ENCODE data around the gene CLPSL2. TPM values are rescaled to one million over a fixed set of nuclear protein-coding genes. Genes with fewer than 3 reads are reported as not detected.
"Not testable (repeated sequence)": the region's sequence is repeated elsewhere in the genome, so short reads cannot be mapped to it uniquely, and the experiment has no call there.

Gene CLPSL2, protein sequence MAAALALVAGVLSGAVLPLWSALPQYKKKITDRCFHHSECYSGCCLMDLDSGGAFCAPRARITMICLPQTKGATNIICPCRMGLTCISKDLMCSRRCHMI
- total RNA-seq (2014; rRNA removed; shearing (Covaris generic)) = 5.7 TPM in 1 of 2 replicates, not detected in the other

DNA sequence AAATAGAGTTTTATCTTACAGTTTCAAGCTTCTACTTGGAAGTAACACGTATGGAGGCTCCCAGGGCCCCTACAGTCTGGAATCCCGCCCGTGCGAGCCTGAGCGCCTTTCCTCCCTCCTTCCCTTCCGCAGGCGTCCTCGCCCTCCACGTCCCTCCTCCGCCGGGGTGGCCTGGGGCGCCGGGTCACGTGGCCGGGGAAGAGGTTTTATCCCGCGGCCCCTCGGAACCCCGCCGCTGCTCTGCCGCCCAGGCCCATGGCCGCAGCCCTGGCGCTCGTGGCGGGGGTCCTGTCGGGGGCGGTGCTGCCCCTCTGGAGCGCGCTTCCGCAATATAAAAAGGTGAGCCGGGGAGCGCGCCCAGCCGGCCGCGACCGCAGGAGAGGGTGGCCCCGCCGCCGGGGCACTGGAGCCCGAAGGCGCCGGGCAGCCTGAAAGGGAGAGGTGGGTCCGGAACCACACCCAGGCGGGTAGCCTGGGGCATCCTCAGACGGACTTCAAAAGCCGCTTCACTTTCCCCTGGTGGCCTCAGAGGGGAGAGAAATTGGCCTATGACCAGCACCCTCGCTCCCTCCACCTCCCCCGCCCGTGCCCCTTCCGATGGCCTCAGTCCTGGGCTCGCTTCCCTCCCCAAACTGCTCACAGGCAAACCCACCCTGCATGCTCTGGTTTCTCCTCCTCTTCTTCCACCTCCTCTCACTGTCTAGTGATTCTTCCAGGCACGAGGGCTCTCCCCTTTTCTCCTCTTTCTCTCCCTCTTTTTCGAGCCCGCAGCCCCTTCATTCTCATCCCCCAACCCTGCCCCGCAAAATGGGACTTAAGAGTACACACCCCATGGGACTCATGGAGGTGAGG is at the start of gene CLPSL2:
TSS of gene CLPSL2 (plus strand) at position 235 of the 852 bp plus-strand sequence. CDS start at position 256, 21 bp downstream.
- DNase-seq (ENCODE audit: low spot score) = no peak

DNA sequence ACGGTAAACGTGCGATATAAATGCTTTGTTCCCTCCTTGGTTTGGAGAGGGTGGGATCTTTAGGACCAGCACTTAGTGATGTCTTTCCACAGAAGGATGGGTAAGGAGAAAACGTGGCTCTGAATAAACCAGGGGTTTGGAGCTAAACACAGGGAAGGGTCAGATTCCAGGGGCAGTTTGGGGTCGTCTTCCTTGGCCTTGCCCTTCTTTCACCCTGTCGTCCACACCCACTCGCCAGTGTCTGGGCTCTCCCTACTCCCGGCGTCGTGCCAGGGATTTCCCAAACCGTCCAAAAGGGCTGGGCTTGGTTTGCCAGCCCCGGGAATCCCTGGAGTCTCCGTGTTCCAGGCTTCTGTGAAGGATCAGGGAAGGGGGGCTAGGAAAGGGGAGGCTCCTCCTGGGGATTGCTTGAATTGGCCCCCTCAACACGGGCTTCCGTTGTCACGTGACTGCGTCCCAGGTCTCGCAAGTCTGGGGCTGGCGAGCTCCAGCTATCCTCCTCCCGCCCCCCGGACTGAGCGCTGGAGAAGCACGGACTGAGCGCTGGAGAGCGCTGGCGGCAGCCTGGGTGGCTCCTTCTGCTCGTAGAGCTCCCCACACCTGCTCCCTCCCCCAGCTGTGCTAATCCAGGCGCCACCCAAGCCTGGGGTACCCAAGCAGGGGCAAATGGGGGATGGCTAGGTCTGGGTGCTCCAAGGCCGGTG is 49.0 kb upstream of the CLPSL2 start:
- DNase-seq (ENCODE audit: low spot score) = peak; percentile 74

DNA sequence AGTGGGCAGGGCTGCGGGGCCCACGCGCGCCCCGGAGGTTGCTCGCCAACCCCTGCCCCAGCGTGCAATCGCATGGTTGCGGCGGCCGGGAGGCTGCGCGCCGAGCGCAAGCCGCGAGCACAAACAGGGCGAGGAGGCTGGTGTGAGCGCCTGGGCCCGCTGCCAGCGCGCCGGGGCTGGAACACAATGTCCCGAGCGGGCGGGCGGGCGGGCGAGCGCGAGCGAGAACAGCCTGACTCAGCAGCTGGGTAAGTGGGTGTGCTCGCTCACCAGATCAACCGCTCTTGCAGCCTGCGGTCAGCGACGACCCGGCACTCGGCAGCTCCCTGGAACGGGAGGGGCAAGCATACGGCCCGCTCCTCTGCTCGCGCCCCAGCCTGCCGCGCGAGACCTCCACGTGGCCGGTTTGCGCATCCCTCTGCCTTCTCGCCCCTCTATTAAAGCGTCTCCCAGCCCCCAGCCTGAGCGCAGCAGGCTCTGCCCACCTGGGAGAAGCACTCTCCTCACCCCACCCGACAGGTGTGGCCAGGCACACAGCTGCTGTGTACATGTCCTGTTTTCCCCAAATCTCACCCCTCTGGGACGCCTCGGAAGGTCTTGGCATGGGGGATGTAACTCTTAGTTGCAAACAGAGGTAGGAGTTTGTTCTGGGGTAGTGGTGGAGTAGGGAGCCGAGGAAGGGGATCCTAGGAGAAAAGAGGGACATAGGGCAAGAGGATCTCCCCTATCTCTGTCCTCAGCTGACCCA is 48.3 kb upstream of the CLPSL2 start:
- peak; percentile 94 for DNase-seq (ENCODE audit: low spot score)

DNA sequence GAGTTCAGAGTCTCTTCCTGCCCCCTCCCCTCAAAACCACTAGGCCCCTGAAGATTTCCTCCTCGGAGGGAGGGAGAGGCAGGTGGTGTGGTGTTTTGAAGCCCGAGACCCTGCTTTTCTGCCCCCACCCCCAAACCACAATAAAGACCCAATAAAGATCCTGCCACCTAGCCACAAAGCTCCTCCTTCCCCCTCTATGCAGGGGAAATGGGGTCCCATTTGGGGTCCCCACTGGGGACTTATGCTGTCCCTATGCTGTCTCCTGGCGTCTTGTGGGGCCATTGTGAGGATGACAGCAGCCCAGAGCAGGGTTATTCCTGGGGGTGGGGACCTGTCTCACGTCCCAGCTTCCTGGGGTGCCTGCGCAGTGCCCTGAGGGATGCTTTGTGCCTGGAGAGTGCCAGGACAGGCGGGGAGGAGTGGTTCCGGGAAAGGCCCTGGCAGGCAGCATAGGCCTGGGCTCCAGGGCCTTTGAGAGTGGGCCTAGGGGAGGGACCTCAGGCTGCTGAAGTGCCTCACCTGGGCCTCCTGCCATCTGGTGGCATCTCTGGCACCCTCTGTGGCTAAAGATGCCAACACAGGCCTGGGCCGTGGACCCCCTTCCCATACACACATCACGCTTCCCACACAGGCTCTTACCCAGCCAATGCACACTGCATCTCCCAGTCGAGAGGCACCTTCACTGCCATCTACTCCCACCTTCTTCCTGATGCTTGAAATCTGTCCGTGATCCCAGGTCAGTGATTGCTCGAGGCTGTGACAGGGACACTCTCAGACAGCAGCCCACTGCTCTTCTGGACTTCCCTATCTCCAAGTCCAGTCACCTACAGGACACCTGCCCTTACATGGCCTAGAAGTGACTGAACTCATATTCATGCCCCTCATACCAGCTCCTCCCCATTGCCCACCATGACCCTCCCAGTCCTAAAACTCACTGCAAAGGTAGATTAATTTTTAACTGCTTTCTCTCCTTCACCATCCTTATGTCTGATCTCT is 47.4 kb upstream of the CLPSL2 start:
- DNase-seq (ENCODE audit: low spot score) = no peak

DNA sequence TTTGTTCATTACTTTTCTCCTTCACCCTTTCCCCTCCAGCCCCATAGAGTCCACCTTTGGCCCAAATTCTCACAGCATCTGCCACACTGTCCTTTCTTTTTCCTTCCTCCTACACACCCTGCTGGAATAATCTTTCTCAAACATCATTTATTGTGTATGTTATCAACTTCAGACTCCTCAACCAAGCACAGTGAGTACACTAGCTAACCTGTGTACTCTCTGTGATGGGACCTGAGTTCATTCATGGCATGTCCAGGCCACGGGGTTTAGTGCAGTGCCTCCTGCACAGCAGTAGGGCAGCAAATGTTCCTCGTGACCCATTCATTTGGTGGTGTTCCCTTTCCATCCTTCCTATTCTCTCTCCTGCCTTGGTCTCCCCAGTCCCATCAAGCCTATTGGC is 46.7 kb upstream of the CLPSL2 start:
- DNase-seq (ENCODE audit: low spot score) = no peak

DNA sequence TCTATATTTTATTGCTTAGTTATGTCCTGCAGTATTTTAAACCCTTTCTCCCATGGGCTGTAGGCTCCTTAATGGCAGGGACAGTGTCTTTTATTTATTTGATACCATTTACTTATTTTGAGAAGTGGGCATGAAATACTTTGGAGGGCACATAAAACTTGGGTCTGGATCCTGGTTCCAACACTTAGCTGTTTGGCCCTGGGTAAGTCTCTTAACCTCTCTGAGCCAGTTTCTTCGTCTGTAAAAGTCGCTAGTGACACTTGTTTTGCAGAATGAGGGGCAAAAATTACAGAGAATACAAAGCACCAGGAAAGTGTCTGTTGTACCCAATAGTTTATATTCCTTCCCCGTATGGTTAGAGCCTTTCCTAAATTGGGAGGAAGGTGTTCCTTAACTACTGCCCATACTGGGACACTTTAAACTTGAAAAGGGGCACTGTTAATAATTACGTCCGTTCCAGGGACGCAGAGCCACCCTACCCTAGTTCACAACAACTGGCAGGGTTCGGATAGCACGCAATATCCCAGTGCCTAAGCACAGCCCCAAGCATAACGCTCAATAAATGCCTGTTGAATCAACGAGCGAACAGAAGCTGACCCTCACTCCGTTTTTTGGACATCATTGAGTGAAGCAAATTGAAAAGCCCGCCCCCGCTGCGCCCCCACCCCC is 45.5 kb upstream of the CLPSL2 start:
- no peak for DNase-seq (ENCODE audit: low spot score)

DNA sequence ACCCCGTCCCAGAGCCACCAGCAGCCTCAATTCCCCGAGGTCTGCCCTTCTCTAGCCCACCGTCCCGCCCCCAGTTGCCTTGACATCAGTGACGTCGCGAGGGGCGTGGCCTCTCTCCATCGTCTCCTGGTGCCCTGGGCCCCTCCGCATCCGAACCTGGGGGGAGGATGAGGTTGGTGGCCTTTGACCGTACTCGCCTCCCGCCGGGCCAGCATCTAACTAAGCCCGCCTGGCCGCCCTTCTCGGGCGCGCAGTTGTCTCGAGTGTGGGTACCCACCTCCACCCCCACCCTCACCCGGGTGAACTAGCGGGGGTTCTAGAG is 45.0 kb upstream of the CLPSL2 start:
- DNase-seq (ENCODE audit: low spot score) = peak; percentile 77

DNA sequence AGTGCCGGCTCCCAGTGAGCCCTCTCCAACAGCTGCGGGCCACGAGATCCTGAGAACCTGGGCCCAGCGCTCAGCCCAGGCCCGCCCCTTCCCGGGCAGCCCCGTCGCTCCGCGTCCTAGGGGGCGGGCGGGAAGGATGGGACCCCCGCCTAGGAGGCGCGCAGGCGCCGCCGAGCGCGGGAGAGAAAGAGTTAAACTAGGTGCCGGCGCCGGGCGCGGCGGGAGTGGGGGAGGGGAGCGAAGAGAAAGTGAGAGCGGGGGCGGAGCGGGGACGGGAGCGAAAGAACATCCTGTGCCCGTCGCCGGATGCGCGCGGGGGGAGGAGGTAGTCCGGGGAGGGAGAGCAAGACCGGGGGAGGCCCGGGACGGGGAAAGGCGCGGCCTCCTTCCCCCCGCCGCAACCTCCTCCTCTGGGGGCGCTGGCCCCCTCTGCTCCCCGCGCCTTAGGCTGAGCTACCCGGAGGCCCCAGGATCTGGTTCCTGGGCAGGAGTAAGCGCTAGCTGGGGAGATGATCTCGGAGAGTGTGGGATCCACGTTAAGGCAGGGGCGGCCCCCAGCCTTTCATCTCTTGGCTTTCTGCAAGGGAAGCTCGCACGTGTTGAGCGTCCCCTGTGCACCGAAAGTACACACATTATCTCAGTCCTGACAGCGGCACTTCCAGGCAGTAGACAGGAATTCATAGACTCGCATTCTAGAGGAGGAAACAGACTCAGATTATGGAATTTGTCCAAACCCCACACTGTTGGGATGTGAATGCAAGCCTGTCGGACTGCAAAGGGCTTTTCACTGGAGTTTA is 44.5 kb upstream of the CLPSL2 start:
- DNase-seq (ENCODE audit: low spot score) = peak; percentile 84

DNA sequence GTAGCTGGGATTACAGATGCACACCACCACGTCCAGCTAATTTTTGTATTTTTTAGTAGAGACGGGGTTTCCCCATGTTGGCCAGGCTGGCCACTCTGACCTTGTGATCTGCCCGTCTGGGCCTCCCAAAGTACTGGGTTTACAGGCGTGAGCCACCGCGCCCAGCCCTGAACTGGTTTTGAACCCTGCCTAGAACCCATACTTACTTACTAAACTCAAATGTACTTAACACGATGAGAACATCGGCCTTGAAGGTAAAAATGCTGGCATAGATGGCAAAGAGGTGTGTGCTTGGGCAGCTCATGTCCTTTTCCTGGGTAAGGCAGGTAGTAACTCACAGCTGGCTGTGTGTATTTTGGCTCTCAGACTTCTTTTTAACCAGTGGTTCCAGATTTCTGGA is 42.8 kb upstream of the CLPSL2 start:
- no peak for DNase-seq (ENCODE audit: low spot score)

DNA sequence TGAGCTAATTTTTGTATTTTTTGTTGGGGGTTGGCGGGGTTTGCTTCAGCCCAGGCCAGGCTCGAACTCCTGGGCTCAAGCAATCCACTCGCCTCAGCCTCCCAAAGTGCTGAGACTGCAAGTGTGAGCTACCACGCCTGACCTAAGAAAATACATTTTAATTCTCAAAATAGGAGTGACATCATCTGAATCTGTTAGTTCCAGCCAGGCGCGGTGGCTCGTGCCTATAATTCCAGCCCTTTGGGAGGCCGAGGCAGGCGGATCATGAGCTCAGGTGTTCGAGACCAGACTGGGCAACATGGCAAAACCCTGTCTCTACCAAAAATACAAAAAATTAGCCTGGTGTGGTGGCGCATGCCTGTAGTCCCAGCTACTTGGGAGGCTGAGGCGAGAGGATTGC is 42.1 kb upstream of the CLPSL2 start:
- not testable (repeated sequence) for DNase-seq (ENCODE audit: low spot score)

DNA sequence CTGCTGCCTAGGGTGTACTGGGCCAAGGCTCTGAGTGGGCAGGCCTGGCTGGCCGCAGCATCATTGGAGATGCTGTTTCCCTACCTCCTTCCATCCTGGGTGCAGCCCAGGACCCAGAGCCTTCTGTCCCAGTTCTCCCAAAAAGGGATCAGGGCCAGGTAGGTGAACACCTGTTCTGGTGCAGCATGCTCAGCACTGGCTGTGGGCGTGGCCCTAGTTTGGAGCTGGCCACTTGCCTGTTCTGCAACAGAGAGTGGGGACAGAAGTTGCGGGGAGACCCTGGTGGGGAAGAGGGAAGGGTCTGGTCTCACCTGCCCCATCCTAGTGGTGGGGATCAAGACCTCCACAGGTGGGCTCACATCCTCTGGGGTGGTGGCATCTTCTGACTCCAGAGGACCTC is 40.9 kb upstream of the CLPSL2 start:
- DNase-seq (ENCODE audit: low spot score) = no peak

DNA sequence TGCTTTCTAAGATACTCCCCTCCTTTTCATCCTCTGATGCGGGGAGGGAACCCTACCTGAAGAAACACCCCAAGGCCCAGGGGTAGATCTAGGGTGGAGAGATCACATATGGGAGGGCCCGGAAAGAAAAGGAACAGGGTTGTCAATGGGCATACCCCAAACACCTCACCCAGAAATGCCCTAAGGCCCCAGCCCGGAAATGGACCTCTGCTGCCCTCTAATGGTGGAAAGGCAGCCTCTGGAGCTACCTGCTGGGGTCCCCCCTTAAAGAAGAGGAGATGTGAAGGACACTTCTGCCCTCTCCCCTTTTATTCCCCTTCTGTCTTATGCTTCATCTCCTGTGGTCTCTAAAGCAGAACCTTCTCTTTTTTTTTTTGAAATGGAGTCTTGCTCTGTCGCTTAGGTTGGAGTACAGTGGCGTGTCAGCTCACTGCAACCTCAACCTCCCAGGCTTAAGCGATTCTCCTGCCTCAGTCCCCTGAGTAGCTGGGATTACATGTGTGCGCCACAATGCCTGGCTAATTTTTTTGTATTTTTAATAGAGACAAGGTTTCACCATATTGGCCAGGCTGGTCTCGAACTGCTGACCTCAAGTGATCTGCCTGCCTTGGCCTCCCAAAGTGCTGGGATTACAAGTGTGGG is 40.0 kb upstream of the CLPSL2 start:
- no peak for DNase-seq (ENCODE audit: low spot score)

DNA sequence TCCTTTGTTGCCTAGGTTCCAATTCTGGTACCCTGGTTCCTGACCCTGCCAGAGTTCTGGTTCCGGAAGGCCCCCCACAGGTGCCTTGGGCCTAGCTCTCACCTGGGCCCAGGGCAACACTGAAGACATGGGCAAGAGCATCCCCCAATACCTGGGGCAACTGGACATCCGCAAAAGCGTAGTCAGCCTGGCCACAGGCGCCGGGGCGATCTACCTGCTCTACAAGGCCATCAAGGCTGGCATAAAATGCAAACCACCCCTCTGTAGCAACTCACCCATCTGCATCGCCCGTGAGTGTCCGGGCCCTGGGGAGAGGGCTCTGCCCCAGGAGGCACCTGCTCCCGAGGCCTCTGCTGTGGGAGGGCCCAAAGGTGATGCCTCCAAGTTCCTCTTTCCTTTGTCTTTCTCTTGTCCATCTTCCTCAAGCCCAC is 39.4 kb upstream of the CLPSL2 start, which contains the start of gene ARMC12:
TSS of gene ARMC12 (plus strand) at position 51 of the 431 bp plus-strand sequence. CDS start at position 128, 77 bp downstream.
- DNase-seq (ENCODE audit: low spot score) = no peak

DNA sequence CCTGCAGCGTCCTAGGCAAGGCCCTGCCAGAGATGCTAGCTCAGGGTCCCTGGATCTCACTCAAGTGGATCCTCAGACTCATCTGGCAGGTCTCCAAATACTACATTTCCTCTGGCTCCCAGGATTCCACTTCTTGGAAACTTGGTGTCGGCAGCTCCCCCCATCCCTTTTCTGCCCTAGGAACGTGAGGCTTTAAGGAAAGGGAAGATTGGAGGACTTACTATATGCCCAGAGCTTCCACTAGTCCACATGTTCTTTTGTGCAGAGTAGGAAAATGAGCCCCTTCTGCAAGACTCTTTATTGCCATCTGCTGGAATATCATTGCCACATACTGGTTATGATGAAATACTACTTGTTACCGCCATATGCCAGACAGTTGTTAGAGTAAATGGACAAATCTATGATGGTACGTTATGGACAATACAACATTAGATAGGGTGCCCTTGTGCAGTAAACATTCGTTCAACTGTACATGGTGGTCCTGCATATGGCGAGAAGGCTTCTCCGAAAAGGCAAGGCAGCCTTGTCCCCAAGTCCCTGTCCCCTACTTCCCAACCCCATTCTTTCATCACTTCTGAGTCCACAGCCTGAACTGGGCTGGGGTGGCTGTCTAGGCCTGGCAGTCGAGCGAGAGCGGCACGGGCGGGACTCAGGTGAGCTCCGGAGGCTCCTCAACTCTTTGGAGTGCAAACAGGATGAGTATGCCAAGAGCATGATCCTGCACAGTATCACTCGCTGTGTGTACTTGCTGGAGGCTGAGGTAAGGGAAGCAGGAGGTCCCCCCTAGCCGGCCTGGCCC is 38.8 kb upstream of the CLPSL2 start:
- peak; percentile 85 for DNase-seq (ENCODE audit: low spot score)

DNA sequence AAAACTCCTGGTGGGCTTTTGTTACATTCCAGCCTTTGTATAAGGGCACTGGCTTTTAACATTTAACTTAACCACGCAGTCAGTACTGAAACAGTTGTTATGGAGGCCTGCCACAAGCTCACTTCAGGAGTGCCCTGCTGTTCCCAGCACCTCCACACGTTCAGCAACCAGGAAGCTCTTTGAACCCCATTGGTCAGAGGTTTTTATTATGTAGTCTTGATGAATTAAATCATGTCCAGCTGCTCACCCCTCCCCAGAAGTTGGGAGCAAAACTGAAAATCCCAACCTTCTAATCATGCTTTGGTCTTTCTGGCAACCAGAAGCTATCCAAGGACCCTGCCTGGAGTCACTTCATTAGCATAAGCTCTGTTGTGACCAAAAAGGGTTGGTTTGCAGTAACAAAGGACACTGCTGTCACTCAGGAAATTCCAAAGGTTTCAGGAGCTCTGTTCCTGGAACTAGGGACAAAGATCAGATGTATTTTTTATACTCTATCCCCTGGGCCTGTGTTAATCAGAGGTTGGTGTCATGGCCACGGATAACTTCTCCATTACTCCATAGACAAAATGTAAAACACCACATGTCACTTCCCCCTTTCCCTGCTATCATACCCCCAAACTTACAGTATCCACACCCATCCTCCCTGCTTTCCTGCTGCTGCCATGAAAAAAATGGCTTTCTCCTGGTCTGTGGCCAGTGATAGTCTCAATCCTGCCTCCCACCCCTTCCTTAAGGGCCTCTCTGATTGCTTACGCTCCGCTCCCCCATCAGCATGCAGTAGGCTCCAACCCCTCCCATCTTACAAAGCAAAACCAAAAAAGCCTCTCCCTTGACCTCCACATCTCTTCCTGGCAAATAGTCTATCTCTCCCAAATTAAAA is 36.5 kb upstream of the CLPSL2 start:
- no peak for DNase-seq (ENCODE audit: low spot score)

DNA sequence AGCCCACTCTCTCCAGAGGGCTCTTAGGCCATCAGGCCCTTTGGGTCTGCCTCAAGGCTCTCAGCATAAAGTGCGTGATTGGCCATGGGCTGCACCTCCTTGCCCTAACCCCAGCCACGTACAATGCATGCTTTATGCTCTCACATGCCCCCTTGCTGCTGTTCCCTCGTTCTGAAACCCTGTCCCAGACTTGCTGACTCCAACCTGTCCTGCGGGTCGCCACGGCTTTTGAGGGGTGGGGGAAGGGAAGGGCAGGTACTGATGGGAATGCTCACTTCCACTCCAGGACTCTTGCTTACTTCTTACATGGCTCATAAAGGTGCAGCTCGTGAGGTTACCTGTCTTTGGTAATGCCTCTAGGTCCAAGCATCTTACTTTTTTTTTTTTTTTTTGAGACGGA is 33.6 kb upstream of the CLPSL2 start:
- DNase-seq (ENCODE audit: low spot score) = no peak

DNA sequence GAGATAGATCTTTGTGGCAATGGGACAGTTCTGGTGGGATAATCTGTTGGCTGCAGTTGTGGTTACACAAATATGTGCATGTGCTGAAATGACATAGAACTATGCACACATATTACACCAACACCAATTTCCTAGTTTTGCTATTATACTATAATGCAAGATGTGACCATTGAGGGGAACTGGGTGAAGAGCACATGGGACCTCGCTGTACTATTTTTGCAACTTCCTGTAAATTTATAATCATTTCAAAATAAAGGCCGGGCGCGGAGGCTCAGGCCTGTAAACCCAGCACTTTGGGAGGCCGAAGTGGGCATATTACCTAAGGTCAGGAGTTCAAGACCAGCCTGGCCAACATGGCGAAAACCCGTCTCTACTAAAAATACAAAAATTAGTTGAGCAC is 30.9 kb upstream of the CLPSL2 start:
- no peak for DNase-seq (ENCODE audit: low spot score)

Measured in H4 (cell line).